Fibroblast of the aortic adventitia (primary cell): Measurements from ENCODE around the gene SULT1C4. TPM values are rescaled to one million over a fixed set of nuclear protein-coding genes. Genes with fewer than 3 reads are reported as not detected.

Experiments
- DNase-seq: peaks from one replicate; pipeline ENCODE4 v3.0.0-alpha.2; 2010; ENCODE audit warnings: low read depth
- H3K4me3 ChIP-seq: 2 replicates; pipeline ENCODE4 v1.5.1; 2011; ENCODE audit warnings: low read depth, mild to moderate bottlenecking, control low read depth, low read length, moderate library complexity
- total RNA-seq: library from RNA; depleted of rRNA; stranded (reverse); fragments of >200 nt; gene quantifications from 2 replicates; pipeline ENCODE4 v1.2.3, GENCODE V29; 2012; ENCODE audit warnings: low replicate concordance
- TF ChIP-seq, protein P1 (sequence below): IDR thresholded peaks from 2 replicates; pipeline ENCODE4 v1.5.1; 2011; ENCODE audit warnings: mild to moderate bottlenecking, low read length, control low read depth, inconsistent platforms; ENCODE audit not compliant: insufficient read depth

The SULT1C4 gene
- total RNA-seq, 1 donor: not detected

DNA sequence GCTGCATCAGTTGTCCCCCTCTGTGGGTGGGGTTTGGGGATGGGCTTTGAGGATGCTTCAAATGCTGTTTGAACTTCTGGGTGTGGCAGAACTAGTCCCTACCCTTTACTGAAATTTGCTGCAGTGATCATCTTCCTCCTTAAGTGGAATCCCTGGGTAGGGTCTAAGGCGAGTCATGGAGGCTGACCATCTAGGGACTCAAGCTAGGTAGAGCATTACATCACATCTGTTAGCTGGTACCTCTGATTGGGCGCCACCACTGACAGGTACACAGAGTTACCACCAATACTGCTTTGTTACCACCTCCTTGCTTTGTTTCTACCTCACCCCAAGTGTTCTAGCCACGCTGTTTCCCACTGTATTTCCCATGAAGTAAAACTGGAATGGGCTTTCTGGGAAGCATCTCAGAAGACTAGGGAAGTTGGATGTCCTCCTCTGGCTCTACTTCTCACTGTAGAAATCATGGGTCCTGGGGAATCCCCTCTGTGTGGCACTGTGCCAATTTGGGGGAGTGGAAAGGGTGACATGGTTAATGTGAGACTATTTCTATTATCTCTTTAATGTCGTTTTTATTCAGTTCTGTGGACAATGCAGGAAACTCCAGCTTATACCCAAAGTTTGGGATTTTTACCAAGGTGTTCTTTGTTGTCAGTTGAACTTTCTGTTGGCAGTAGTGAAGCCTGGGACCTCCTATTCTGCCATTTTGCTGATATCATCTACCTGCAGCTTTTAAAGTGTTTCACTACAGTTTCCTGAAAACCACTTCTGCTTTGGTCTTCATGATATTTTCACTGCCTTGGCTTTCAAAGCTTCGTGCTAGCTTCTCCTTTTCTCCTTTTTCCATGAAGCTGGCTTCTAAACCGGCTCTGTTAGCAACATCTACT, 14.5 kb upstream of the SULT1C4 start:
- DNase-seq: no peak
- TF ChIP-seq, protein P1, sequence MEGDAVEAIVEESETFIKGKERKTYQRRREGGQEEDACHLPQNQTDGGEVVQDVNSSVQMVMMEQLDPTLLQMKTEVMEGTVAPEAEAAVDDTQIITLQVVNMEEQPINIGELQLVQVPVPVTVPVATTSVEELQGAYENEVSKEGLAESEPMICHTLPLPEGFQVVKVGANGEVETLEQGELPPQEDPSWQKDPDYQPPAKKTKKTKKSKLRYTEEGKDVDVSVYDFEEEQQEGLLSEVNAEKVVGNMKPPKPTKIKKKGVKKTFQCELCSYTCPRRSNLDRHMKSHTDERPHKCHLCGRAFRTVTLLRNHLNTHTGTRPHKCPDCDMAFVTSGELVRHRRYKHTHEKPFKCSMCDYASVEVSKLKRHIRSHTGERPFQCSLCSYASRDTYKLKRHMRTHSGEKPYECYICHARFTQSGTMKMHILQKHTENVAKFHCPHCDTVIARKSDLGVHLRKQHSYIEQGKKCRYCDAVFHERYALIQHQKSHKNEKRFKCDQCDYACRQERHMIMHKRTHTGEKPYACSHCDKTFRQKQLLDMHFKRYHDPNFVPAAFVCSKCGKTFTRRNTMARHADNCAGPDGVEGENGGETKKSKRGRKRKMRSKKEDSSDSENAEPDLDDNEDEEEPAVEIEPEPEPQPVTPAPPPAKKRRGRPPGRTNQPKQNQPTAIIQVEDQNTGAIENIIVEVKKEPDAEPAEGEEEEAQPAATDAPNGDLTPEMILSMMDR: no peak
- no peak overlapping the region for H3K4me3 ChIP-seq

DNA sequence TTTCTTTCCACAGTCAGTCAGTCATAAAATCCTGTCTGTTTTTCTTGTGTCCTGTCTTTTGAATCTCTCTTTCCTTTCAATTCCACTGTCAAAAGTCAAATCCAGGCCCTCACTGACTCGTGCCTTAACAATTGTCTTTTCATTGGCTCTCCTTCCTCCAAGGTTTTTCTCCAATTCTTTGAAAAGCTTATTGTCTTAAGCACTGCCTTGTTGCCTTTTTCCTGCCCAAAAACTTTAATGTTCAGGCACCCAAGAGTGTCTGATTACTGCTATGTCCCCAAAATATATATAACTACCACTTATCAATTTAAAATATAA, 13.9 kb upstream of the SULT1C4 start:
- TF ChIP-seq, protein P1: no peak
- DNase-seq: no peak
- no peak overlapping the region for H3K4me3 ChIP-seq

DNA sequence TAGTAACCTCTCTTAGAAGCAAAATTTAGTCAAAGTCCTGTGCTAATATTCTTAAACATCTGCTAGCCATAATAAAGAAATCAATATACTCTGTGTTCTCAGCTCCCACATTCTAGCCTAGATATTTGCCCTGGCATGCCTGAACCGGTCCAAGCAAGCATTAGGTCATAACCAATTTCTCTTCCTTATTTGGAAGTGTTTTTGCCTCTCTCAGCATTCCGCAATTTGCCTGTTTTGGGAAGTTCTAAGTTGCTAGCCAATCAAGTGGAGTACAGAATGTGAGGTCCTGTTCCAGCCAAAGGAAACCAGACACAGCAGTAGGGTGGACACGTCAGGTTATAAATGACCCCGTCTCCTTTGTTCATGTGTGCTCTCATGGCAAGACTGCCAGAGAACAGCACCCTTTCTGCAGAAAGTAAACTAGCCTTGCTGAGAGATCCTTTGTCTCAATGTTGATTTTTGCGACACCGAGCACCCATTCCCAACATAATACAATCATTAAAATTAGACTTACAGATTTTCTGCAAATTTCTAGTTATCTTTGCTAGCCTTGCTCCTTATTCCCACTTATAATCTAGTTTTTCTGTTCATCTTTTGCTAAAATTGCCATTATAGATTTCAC, 13.0 kb upstream of the SULT1C4 start:
- H3K4me3 ChIP-seq: no peak overlapping the region
- TF ChIP-seq, protein P1: no peak
- no peak for DNase-seq

DNA sequence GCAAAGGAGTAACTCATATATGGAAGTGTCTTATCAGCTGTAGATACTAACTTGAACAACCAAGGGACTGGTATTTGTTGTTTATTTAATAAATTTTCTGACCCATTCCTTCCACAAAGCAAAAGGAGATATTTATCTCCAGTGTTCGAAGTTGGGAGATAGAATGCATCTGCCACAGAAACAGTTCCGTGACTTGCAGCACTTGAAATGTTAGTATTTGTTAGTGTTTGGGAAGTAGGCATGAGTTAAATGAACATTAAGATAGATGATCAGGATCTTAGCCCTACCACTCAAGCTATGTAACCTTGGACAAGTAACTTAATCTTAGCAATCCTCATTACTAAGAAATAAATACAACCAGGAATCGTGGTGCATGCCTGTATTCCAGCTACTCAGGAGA, 12.1 kb upstream of the SULT1C4 start:
- TF ChIP-seq, protein P1: no peak
- no peak for DNase-seq
- H3K4me3 ChIP-seq: no peak overlapping the region

DNA sequence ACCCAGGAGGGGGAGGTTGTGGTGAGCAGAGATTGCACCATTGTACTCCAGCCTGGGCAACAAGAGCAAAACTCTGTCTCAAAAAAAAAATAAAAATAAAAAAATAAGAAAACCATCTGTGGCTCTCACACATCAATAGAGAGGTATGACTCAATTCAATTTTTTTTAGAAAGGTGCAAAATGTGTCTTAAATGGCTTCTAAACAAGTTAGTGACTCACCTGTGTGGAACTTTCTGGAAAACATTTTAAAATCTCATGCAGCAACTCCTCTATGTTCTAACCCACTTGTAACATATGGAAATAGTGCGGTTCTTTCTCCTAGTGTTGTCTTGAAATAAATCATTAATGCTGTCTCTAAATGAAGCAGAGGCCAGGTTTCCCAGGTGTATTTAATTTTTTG, 10.7 kb upstream of the SULT1C4 start:
- TF ChIP-seq, protein P1: no peak
- H3K4me3 ChIP-seq: no peak overlapping the region
- no peak for DNase-seq

DNA sequence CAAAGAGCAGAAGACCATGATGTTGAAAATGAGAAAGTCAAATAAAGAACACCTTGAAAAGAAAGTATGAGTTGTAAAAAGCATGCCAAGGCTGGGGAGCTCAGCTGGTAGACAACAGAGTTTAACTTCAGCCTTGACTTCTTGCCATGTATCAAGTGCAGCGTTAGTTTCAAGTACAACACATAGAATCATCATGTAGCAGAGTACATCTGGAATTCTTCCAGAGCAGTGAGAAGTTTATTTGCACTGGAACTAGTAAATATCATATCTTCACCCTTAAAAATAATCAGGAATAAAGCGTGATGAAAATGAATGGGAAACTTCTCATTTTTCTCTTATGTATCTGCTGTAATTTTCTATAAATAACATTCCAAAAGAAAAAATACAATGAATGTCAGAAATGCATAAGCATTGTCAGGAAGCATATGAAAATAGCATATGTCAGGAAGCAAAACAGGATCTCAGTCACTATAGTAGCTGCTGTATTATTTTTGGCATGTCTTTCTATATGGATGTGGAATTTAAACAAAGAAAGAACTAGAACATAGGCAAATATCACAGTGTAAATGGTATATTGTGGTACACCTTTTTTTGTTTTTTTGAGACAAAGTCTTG, 10.1 kb upstream of the SULT1C4 start:
- no peak for DNase-seq
- TF ChIP-seq, protein P1: no peak
- no peak overlapping the region for H3K4me3 ChIP-seq
